Measurements from ENCODE around the gene BCKDK. TPM values are rescaled to one million over a fixed set of nuclear protein-coding genes. Genes with fewer than 3 reads are reported as not detected.

Gene BCKDK
- total and polyA plus RNA-seq, 2 of the 13 experiments (the other 11 are each of a cell fraction or from before 2014, with no cell fraction given): 24.9 to 42.6 TPM

DNA sequence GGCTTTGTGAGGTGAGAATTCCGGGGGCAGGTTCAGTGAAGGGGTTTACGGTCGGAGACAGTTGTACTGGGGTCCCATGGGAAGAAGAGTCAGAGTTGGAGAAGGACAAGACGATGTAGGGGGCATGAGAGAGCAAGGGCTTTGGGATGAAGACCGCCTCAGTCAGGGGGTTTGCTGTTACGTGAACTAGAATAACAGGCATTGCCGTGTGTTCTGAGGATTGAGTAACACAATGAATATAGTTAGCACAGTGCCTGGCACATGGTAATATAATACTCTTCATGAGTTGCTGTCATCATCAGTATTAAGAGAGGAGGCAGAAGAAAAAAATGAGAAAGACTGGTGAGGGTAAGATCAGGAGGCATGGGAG is 33.4 kb upstream of the BCKDK start (continued):
- TF ChIP-seq, protein P1, sequence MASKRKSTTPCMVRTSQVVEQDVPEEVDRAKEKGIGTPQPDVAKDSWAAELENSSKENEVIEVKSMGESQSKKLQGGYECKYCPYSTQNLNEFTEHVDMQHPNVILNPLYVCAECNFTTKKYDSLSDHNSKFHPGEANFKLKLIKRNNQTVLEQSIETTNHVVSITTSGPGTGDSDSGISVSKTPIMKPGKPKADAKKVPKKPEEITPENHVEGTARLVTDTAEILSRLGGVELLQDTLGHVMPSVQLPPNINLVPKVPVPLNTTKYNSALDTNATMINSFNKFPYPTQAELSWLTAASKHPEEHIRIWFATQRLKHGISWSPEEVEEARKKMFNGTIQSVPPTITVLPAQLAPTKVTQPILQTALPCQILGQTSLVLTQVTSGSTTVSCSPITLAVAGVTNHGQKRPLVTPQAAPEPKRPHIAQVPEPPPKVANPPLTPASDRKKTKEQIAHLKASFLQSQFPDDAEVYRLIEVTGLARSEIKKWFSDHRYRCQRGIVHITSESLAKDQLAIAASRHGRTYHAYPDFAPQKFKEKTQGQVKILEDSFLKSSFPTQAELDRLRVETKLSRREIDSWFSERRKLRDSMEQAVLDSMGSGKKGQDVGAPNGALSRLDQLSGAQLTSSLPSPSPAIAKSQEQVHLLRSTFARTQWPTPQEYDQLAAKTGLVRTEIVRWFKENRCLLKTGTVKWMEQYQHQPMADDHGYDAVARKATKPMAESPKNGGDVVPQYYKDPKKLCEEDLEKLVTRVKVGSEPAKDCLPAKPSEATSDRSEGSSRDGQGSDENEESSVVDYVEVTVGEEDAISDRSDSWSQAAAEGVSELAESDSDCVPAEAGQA (IDR thresholded peaks at IDR 0.05; ENCODE audit: low read depth): no peak
- TF ChIP-seq, protein P1 (CRISPR knock-in tag; IDR thresholded peaks at IDR 0.05; ENCODE audit: borderline replicate concordance): no peak
- TF ChIP-seq ZNF615 (CRISPR knock-in tag; IDR thresholded peaks at IDR 0.05; ENCODE audit: borderline replicate concordance) (no peak), ETV6 (CRISPR knock-in tag; conservative IDR thresholded peaks at IDR 0.05) (no peak), SMAD9 (CRISPR knock-in tag; IDR thresholded peaks at IDR 0.05) (0 out of 2 replicates have a peak, but pooled peaks have one; percentile 8), MYNN (CRISPR knock-in tag; IDR thresholded peaks at IDR 0.05; ENCODE audit: low read depth) (no peak), AHDC1 (CRISPR knock-in tag; IDR thresholded peaks at IDR 0.05; ENCODE audit: borderline replicate concordance) (no peak), NFKBIZ (CRISPR knock-in tag; IDR thresholded peaks at IDR 0.05) (no peak), RCOR2 (CRISPR knock-in tag; IDR thresholded peaks at IDR 0.05) (no peak), KLF13 (CRISPR knock-in tag; IDR thresholded peaks at IDR 0.05) (0 out of 2 replicates have a peak, but pooled peaks have one; percentile 10), ZNF207 (IDR thresholded peaks at IDR 0.05; ENCODE audit: borderline replicate concordance) (no peak), AKAP8 (CRISPR knock-in tag; IDR thresholded peaks at IDR 0.05) (no peak), ZNF138 (CRISPR knock-in tag; IDR thresholded peaks at IDR 0.05; ENCODE audit: low read depth) (peak; percentile 10; the same call in 1 of the 2 replicates), NR3C1 (CRISPR knock-in tag; IDR thresholded peaks at IDR 0.05) (no peak), ZNF766 (CRISPR knock-in tag; IDR thresholded peaks at IDR 0.05; ENCODE audit: borderline replicate concordance) (no peak)
- TF ChIP-seq, protein P2, sequence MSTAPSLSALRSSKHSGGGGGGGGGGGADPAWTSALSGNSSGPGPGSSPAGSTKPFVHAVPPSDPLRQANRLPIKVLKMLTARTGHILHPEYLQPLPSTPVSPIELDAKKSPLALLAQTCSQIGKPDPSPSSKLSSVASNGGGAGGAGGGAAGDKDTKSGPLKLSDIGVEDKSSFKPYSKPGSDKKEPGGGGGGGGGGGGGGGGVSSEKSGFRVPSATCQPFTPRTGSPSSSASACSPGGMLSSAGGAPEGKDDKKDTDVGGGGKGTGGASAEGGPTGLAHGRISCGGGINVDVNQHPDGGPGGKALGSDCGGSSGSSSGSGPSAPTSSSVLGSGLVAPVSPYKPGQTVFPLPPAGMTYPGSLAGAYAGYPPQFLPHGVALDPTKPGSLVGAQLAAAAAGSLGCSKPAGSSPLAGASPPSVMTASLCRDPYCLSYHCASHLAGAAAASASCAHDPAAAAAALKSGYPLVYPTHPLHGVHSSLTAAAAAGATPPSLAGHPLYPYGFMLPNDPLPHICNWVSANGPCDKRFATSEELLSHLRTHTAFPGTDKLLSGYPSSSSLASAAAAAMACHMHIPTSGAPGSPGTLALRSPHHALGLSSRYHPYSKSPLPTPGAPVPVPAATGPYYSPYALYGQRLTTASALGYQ (CRISPR knock-in tag; IDR thresholded peaks at IDR 0.05): 0 out of 2 replicates have a peak, but pooled peaks have one; percentile 1
- TF ChIP-seq, protein P3, sequence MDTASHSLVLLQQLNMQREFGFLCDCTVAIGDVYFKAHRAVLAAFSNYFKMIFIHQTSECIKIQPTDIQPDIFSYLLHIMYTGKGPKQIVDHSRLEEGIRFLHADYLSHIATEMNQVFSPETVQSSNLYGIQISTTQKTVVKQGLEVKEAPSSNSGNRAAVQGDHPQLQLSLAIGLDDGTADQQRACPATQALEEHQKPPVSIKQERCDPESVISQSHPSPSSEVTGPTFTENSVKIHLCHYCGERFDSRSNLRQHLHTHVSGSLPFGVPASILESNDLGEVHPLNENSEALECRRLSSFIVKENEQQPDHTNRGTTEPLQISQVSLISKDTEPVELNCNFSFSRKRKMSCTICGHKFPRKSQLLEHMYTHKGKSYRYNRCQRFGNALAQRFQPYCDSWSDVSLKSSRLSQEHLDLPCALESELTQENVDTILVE (CRISPR knock-in tag; IDR thresholded peaks at IDR 0.05): no peak
